T-helper 9 cell (primary cell): ENCODE measurements around the gene PNMA8A.
A peak's percentile ranks its signal among the peaks of the same experiment; 100 is the strongest.

ENCODE experiments used
- DNase-seq: peaks from one replicate; pipeline ENCODE4 v3.0.0-alpha.2; 2020

The PNMA8A gene

DNA sequence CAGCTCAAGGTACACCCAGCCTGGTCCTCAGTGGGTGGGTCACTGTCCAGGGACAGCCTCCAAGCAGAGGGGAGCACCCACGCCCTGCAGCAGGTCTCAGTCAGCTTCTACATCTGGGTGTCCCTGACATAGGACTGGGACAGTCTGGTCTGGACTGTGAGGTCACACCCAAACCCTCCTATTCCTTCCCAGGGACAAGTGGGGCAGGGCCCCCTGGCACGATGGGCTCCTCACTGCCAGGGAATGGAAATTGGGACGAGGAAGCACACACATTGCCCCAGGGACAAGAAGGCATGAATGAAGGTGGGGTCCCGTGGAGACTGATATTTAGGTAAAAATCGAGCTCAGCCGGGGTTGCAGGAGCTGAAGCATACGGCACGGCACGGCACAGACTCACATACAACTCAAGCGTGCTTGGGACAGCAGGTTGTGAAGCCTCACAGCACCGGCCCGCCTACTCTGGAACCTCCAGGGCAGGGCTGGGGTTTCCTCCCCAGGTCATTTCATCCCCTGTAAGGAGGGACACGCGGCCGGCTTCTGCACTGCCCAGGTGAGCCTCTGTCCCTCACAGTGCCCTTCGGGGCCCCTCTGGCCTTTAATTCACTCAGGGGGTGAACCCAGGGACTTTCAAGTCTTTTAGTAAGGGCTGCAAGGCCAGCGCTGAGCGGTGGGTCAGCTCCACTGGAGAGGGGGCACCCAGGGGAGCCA, 20.8 kb upstream of the PNMA8A start:
- no peak for DNase-seq

DNA sequence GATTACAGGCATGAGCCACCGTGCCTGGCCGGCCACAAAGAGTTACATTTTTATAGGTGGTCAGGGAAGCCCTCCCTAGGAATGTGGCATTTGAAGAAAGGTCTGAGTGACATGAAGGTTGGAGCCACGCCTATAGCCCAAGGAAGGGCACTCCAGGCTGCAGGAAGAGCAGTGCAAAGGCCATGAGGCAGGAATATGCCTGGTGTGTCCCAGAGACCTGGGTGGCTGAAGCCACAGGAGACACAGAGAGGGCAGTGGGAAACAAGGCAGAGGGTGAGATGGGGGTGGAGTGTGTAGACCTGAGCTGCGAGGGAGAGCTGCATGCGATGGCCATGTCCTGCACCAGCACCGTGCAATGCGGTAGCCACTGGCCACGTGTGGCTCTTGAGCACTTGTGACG, 19.4 kb upstream of the PNMA8A start:
- no peak for DNase-seq

- DNase-seq: no peak
Observed at GRCh38 chr19:46489445-46490272, 18.3 kb upstream of the PNMA8A start.

- DNase-seq: no peak
Observed at GRCh38 chr19:46488551-46488950, 17.2 kb upstream of the PNMA8A start.

- DNase-seq: peak; percentile 73
Observed at GRCh38 chr19:46487802-46488445, 16.6 kb upstream of the PNMA8A start.

DNA sequence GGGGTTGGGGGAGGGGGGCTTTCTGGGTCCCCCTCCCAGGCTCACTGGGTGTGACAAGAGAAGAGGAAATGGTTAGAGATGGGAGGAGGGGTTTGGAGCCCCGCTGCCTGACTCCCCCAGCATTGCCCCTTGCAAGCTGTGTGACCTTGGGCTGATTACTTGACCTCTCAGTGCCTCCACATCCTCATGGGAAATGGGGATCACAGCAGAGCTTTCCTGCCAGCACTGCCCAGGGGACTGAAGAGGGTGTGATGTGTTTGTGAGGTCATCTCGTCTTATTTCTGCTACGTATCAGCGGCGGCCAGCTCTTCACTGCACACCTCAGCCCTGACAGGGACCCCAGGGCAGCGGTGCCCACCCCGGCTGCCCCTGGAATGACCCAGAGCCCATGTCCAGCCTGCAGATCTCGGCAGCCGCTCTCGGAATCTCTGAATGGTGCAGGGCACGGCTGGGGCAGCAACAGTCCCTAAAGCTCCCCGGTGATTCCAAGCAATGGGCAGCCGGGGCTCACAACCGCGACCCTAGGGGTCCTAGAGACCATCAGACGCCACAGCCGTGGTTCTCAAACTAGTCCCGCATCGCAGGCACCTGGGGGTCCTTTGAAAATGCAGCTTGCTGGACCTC, 15.9 kb upstream of the PNMA8A start:
- DNase-seq: no peak

DNA sequence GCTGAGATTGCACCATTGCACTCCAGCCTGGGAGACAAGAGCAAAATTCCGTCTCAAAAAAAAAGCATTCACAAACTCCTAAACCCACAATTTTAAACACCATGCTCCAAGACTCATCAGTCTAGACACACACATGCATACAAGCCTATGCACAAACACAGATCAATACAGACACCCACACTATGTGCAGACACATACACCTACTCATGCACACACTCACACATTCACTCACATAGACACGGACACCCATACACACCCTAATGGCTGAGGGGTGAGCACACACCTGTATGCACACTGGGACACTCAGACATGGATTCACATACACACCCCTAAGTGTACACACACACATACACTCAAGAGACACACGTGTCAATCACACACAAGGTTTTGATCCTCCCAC, 15.0 kb upstream of the PNMA8A start:
- no peak for DNase-seq

GRCh38 chr19:46484656-46485055, 13.3 kb upstream of the PNMA8A start:
- DNase-seq: no peak

DNA sequence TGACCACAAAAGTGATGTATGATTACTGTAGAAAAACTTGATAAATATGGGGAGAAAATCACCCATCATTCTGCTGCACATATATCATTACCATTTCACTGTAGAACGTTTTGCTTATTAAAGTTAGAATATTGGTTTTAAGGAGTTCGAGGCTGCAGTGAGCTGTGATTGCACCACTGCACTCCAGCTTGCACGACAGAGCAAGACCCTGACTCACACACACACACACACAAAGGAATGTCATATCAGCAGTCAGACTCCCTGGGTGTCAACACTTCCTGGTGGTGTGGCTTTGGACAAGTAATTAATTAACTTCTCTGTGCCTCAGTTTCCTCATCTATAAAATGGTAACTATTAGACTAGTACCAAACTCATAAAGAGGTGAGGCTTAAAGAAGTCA, 11.3 kb upstream of the PNMA8A start:
- DNase-seq: no peak

DNA sequence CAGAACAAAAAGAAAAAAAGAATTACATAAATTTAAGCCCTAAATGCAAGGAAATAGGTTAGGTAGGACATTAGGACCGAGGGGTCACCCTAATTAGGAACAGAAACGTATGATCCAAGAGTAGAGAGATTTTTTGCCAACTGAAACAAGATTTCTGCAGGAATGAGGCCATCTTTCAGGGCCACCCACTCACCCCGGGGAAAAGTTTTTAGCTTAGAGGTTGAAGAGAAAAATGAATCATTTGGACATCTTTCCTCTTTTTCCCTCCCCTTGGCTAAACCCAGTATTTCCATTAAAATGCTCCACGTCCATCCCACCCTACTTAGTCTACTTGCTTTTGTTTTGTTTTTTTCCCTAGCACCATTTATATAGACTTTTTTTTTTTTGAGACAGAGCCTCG, 10.6 kb upstream of the PNMA8A start:
- no peak for DNase-seq

DNA sequence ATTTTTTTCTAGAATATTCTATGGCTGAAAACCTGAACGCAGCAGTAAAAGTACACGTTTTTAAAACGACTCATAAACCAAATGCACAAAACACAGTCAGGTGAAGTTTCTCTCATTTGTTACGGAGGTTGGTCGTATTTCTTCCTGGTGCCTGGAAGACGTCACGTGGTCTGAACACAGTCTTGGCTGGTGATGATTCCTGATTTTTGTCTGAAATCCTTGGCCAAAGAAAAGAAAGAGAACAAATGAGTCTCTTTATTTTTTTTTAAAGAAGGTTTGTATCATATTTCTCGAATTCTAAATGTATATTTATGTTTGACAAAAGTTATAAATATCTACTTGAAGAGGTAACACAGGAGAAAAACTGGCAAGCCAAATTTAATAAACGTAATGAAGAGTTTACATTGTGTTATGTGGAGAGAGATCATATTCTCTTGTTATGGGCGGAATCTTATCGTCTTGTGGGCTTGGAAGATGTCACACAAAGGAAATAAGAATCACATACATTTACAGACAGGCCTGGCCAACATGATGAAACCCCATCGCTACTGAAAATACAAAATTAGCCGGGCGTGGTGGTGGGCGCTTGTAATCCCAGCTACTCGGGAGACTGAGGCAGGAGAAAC, 10.0 kb upstream of the PNMA8A start:
- DNase-seq: no peak

- no peak for DNase-seq
Observed at GRCh38 chr19:46480415-46480814, 9.1 kb upstream of the PNMA8A start.

DNA sequence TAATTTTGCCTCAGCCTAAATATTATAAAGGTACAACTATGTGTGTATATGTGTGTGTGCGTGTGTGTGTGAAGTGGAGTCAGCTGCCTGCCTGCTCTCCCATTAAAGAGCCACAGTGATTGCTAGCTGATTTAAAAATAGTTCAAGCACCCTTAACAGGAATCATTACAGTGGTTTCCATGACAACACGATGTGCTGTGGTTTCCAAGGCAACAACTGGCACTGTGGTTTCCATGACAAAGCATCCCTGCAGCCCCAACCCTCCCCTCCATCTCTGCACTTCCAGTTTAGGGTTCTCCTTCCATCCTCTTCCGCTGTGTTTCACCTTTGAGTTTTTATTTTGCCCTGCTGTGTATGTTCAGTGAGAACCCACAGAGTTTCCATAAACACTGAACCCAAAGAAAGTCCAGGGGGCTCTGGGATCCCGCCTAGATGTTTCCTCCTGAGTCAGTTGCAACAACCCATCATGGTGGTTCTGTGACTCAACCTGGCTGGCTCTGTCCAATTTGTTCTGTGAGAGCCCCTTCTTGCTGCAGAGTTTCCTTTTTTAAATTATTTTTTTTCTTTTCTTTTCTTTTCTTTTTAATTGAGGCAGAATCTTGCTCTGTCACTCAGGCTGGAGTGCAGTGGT, 7.1 kb upstream of the PNMA8A start:
- DNase-seq: no peak

GRCh38 chr19:46475986-46476385, 4.6 kb upstream of the PNMA8A start:
- no peak for DNase-seq

GRCh38 chr19:46474211-46474610, 2.8 kb upstream of the PNMA8A start:
- no peak for DNase-seq

- no peak for DNase-seq
Observed at GRCh38 chr19:46472592-46472991, 1.2 kb upstream of the PNMA8A start.

DNA sequence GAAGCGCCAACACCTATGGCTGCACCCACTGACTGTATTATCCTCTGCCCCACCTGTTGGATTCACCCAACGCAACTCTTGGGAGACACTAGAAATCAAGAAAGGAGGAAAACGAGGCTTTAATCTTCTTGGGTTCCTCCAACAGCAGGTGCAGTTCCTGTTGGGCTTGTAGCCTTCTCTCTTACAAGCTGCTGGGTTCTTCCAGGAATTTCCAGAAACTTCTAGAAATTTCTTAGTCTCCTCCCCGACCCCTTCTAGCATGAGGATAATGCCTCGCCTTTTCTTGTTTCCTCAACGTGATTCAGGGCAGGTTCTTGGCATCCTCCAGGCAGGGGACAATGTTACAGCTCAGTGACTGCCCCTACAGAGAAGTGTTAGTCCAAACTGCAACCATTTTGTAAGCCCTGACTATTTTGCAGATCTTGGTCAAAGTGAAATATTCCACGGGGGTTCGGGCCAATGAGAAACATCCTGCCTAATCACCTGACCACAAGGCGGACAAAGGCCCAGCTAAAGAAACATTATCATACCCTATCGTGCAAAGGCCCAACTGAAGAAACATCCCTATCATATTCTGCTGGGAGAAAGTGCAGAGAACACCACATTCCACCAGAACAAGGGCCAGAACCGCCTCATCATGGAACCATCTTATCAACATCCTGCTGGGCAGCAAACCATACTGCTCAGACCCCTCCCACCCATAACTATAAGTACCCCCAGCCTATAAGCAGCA, 614 bp upstream of the PNMA8A start:
- DNase-seq: no peak

GRCh38 chr19:46470376-46470775, 987 bp downstream of the PNMA8A start:
- no peak for DNase-seq

DNA sequence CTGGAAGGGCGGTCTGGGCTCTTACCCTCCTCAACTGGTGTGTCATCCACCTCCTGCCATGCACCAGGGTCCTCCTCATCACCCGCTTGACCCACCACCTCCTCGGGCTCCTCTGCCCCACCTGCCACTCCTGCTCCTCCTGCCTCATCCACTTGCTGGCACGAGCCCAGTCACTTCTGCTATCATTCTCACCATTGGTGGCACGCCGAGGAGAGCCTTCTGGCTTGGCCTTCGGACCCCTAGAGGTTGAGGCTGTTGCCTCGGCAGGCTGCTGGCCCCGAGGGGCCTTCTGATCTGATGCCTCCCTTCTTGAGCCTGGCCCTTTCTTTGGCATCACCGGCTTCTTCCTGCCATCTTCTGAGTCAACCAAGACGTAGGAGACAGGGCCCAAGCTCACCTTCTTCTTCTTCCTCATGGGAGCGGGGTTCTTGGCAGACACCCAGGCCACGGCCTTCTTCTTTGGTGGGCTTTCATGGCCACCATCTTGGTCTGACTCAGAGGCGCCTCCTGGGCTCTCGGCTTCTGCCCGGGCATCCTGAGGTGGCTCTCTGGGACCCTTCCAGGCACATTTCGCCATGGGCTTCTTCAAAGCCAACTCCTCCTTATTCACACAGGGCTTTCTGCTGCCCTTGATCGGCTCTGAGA, 1.7 kb downstream of the PNMA8A start:
- DNase-seq: no peak

GRCh38 chr19:46466536-46467196, 4.7 kb downstream of the PNMA8A start:
- DNase-seq: no peak

DNA sequence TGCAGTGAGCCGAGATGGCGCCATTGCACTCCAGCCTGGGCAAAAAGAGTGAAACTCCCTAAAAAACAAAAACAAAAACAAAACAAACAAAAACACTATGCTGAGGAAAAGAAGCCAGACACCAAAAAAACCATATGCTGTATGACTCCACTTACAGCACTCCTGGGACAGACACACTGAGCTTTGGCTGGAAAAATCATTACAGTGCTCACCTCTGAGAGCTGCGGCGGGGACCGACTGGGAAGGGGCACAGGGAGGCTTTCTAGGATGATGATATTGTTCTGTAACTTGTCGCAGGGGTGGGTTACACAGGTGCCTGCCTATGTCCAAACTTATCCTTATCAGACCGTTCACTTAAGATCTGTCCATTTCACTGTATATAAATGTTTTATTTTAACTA, 7.8 kb downstream of the PNMA8A start:
- DNase-seq: no peak
